HepG2 (cell line): Measurements from ENCODE around the gene SSBP4. TPM values are rescaled to one million over a fixed set of nuclear protein-coding genes. Genes with fewer than 3 reads are reported as not detected.

Source experiments
- JUN ChIP-seq: sonication (generic); formaldehyde crosslinking; IDR thresholded peaks from 2 replicates; pipeline ENCODE4 v1.4.0; 2020; ENCODE audit warnings: mild to moderate bottlenecking, missing genetic modification reagents
- ONECUT2 ChIP-seq: sonication (generic); formaldehyde crosslinking; IDR thresholded peaks from 2 replicates; pipeline ENCODE4 v1.4.0; 2020; ENCODE audit warnings: missing genetic modification reagents
- PHB2 ChIP-seq: fragments of 450-650 bp; IDR thresholded peaks from 2 replicates; pipeline ENCODE4 v1.6.1; 2018; ENCODE audit not compliant: partially characterized antibody
- PTBP1 ChIP-seq: fragments of 200-400 bp; formaldehyde crosslinking; IDR thresholded peaks from 2 replicates; pipeline ENCODE4 v1.6.1; 2018; ENCODE audit warnings: low read length, low read depth; ENCODE audit not compliant: poor library complexity, severe bottlenecking
- SP2 ChIP-seq: sonication (generic); formaldehyde crosslinking; IDR thresholded peaks from 2 replicates; pipeline ENCODE4 v1.5.1; 2020; ENCODE audit warnings: mild to moderate bottlenecking, missing genetic modification reagents
- ZNF33B ChIP-seq: sonication (generic); formaldehyde crosslinking; IDR thresholded peaks from 2 replicates; pipeline ENCODE4 v1.5.1; 2020; ENCODE audit warnings: mild to moderate bottlenecking, missing genetic modification reagents
- ZNF354B ChIP-seq: sonication (generic); formaldehyde crosslinking; IDR thresholded peaks from 2 replicates; pipeline ENCODE4 v1.8.0; 2022; ENCODE audit warnings: mild to moderate bottlenecking, missing genetic modification reagents
- ZNF567 ChIP-seq: sonication (generic); formaldehyde crosslinking; IDR thresholded peaks from 2 replicates; pipeline ENCODE4 v1.8.1; 2023; ENCODE audit warnings: mild to moderate bottlenecking, missing genetic modification reagents, borderline replicate concordance
- ZNF672 ChIP-seq: sonication (generic); formaldehyde crosslinking; IDR thresholded peaks from 2 replicates; pipeline ENCODE4 v1.8.1; 2022; ENCODE audit warnings: missing genetic modification reagents
- ZNF839 ChIP-seq: sonication (generic); formaldehyde crosslinking; IDR thresholded peaks from 2 replicates; pipeline ENCODE4 v1.4.0; 2020; ENCODE audit warnings: missing genetic modification reagents, mild to moderate bottlenecking, borderline replicate concordance
- ZSCAN25 ChIP-seq: sonication (generic); formaldehyde crosslinking; IDR thresholded peaks from 2 replicates; pipeline ENCODE4 v1.8.0; 2022; ENCODE audit warnings: mild to moderate bottlenecking, missing genetic modification reagents
- polyA plus RNA-seq, 8 experiments: library from polyadenylated mRNA; depleted of rRNA in 3 of 8; stranded (reverse) in 7 of 8; unstranded in 1 of 8; fragments of >200 nt; fragmentation: Illumina TruSeq in 4 of 8; extraction: Trizol in 4 of 8; gene quantifications; 2 replicates each; pipeline versions ENCODE4 v1.2.1 to v1.2.3, GENCODE V29; 2011 to 2016; ENCODE audit warnings: low read depth in 4 of 8, missing spikeins in 1 of 8, mixed read lengths in 1 of 8; ENCODE audit not compliant: insufficient read depth in 1 of 8
- total RNA-seq, 5 experiments: library from RNA; depleted of rRNA; stranded (reverse); fragments of >200 nt; fragmentation: Illumina TruSeq; extraction: Trizol; gene quantifications; 2 replicates each; pipeline ENCODE4 v1.2.3, GENCODE V29; 2016; ENCODE audit warnings: low read depth in 1 of 5
- TF ChIP-seq, protein P1 (sequence below), 2 experiments: fragments of 450-650 bp in 1 of 2; sonication (generic) in 1 of 2; formaldehyde crosslinking in 1 of 2; IDR thresholded peaks; 2 replicates each; pipeline versions ENCODE4 v1.6.1 to v1.8.0; 2016 to 2022; ENCODE audit warnings: antibody characterized with exemption in 1 of 2, mild to moderate bottlenecking in 1 of 2, missing genetic modification reagents in 1 of 2
- TF ChIP-seq, protein P2 (sequence below): IDR thresholded peaks from 2 replicates; pipeline ENCODE4 v1.6.1; 2016; ENCODE audit warnings: mild to moderate bottlenecking
- TF ChIP-seq, protein P3 (sequence below): sonication (generic); formaldehyde crosslinking; IDR thresholded peaks from 2 replicates; pipeline ENCODE4 v1.5.1; 2020; ENCODE audit warnings: mild to moderate bottlenecking, missing genetic modification reagents
- TF ChIP-seq, protein P4 (sequence below): sonication (generic); formaldehyde crosslinking; IDR thresholded peaks from 2 replicates; pipeline ENCODE4 v1.8.0; 2022; ENCODE audit warnings: missing genetic modification reagents, low read depth, mild to moderate bottlenecking, borderline replicate concordance

Gene SSBP4
- total and polyA plus RNA-seq, 2 of the 13 experiments (the other 11 are each of a cell fraction or from before 2014, with no cell fraction given), result 20.8 to 39.5 TPM

DNA sequence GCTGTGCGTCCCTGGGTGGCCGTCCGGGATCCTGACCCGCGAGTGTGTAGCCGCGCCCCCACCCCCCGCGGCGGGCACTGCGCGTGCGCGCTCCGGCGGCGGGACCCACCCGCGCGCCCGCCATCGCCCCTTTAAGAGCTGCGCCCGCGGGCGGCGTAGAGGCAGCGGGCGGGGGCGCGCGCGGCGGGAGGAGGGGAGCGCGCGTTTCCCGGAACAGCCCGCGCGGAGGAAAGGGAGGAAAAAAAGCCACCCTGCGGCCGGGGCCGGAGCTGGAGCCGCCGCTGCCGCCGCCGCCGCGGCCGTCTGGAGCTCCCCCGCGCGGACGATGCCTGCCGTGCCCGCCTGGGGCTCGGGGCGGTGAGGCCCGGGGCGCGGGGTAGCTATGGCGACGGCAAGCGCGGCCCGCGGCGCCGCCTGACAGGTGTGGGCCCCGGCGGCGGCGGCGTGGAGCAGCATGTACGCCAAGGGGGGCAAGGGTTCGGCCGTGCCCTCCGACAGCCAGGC is at the start of gene SSBP4 (continued):
- TF ChIP-seq, protein P1, sequence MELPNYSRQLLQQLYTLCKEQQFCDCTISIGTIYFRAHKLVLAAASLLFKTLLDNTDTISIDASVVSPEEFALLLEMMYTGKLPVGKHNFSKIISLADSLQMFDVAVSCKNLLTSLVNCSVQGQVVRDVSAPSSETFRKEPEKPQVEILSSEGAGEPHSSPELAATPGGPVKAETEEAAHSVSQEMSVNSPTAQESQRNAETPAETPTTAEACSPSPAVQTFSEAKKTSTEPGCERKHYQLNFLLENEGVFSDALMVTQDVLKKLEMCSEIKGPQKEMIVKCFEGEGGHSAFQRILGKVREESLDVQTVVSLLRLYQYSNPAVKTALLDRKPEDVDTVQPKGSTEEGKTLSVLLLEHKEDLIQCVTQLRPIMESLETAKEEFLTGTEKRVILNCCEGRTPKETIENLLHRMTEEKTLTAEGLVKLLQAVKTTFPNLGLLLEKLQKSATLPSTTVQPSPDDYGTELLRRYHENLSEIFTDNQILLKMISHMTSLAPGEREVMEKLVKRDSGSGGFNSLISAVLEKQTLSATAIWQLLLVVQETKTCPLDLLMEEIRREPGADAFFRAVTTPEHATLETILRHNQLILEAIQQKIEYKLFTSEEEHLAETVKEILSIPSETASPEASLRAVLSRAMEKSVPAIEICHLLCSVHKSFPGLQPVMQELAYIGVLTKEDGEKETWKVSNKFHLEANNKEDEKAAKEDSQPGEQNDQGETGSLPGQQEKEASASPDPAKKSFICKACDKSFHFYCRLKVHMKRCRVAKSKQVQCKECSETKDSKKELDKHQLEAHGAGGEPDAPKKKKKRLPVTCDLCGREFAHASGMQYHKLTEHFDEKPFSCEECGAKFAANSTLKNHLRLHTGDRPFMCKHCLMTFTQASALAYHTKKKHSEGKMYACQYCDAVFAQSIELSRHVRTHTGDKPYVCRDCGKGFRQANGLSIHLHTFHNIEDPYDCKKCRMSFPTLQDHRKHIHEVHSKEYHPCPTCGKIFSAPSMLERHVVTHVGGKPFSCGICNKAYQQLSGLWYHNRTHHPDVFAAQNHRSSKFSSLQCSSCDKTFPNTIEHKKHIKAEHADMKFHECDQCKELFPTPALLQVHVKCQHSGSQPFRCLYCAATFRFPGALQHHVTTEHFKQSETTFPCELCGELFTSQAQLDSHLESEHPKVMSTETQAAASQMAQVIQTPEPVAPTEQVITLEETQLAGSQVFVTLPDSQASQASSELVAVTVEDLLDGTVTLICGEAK (IDR thresholded peaks at IDR 0.05), result no peak
- TF ChIP-seq, protein P1 (CRISPR knock-in tag; IDR thresholded peaks at IDR 0.05), result no peak
- TF ChIP-seq ZNF567 (CRISPR knock-in tag), result no peak
- TF ChIP-seq PTBP1, result no peak
- TF ChIP-seq, protein P2, sequence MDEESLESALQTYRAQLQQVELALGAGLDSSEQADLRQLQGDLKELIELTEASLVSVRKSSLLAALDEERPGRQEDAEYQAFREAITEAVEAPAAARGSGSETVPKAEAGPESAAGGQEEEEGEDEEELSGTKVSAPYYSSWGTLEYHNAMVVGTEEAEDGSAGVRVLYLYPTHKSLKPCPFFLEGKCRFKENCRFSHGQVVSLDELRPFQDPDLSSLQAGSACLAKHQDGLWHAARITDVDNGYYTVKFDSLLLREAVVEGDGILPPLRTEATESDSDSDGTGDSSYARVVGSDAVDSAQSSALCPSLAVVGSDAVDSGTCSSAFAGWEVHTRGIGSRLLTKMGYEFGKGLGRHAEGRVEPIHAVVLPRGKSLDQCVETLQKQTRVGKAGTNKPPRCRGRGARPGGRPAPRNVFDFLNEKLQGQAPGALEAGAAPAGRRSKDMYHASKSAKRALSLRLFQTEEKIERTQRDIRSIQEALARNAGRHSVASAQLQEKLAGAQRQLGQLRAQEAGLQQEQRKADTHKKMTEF, result no peak
- TF ChIP-seq, protein P3, sequence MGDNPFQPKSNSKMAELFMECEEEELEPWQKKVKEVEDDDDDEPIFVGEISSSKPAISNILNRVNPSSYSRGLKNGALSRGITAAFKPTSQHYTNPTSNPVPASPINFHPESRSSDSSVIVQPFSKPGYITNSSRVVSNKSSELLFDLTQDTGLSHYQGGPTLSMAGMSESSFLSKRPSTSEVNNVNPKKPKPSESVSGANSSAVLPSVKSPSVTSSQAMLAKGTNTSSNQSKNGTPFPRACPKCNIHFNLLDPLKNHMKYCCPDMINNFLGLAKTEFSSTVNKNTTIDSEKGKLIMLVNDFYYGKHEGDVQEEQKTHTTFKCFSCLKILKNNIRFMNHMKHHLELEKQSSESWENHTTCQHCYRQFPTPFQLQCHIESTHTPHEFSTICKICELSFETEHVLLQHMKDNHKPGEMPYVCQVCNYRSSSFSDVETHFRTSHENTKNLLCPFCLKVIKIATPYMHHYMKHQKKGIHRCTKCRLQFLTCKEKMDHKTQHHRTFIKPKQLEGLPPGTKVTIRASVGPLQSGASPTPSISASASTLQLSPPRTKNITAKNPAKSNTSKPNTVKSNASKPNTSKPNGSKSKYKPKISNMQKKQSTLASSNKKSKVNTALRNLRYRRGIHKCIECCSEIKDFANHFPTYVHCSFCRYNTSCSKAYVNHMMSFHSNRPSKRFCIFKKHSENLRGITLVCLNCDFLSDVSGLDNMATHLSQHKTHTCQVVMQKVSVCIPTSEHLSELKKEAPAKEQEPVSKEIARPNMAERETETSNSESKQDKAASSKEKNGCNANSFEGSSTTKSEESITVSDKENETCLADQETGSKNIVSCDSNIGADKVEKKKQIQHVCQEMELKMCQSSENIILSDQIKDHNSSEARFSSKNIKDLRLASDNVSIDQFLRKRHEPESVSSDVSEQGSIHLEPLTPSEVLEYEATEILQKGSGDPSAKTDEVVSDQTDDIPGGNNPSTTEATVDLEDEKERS, result no peak
- no peak for TF ChIP-seq ZSCAN25 (CRISPR knock-in tag)
- no peak for TF ChIP-seq SP2
- no peak for TF ChIP-seq ZNF33B (CRISPR knock-in tag)
- no peak for TF ChIP-seq PHB2
- TF ChIP-seq ZNF839 (CRISPR knock-in tag), result no peak
- TF ChIP-seq ONECUT2 (CRISPR knock-in tag), result no peak
- no peak for TF ChIP-seq JUN (CRISPR knock-in tag)
- TF ChIP-seq, protein P4, sequence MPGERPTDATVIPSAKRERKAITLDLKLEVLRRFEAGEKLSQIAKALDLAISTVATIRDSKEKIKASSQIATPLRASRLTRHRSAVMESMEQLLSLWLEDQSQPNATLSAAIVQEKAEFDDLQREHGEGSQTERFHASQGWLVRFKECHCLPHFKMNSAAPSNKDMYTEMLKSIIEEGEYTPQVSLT (CRISPR knock-in tag), result no peak
- TF ChIP-seq ZNF354B (CRISPR knock-in tag), result no peak
- 0 out of 2 replicates have a peak, but pooled peaks have one; percentile 3 for TF ChIP-seq ZNF672 (CRISPR knock-in tag)
